SIG-M5 treated with dmso at 0.1 percent for 504 hours (cell line): ENCODE data around the gene COQ4.

Experiments
- DNase-seq: peaks from one replicate; lab custom pipeline; 2025; ENCODE audit not compliant: unreplicated experiment; lab: John Stamatoyannopoulos, UW

COQ4 gene

GRCh38 chr9:128372188-128372641, 49.6 kb downstream of the COQ4 start:
- DNase-seq = no peak

GRCh38 chr9:128372784-128373183, 50.1 kb downstream of the COQ4 start:
- no peak for DNase-seq

- no peak for DNase-seq
Observed at GRCh38 chr9:128374221-128374675, 51.6 kb downstream of the COQ4 start.

- no peak for DNase-seq
Observed at GRCh38 chr9:128375865-128376264, 53.2 kb downstream of the COQ4 start.

GRCh38 chr9:128382261-128382660, 59.6 kb downstream of the COQ4 start:
- no peak for DNase-seq

- no peak for DNase-seq
Observed at GRCh38 chr9:128383007-128383753, 60.5 kb downstream of the COQ4 start.
